ENCODE measurements around the gene COX5B.

GRCh38 chr2:97656905-97657587 is 11.2 kb downstream of the COX5B start:
- no peak for TF ChIP-seq POLR2A (IDR thresholded peaks at IDR 0.05)
- TF ChIP-seq CTCF (IDR thresholded peaks at IDR 0.05) = no peak

All from testis (tissue), 2 donors.